Caco-2 (cell line): ENCODE measurements around the gene SLC25A52. TPM values are rescaled to one million over a fixed set of nuclear protein-coding genes. Genes with fewer than 3 reads are reported as not detected.

ENCODE experiments used
- BruUV-seq: library from RNA; stranded (reverse); fragments of 400-500 nt; replicated peaks from 2 replicates; lab custom pipeline; 2021; lab: Mats Ljungman, UMichigan
- CTCF ChIA-PET: fragments of 300-600 bp; sonication (Branson Sonifier 250); formaldehyde crosslinking; loops from one replicate; lab custom pipeline; 2022; ENCODE audit warnings: antibody characterized with exemption; lab: Charles Lee
- POLR2A ChIA-PET: fragments of 300-600 bp; sonication (Branson Sonifier 250); formaldehyde crosslinking; loops from one replicate; lab custom pipeline; 2022; ENCODE audit warnings: antibody characterized with exemption; lab: Charles Lee
- DNase-seq, 2 experiments: peaks; one replicate each; pipeline versions ENCODE4 v3.0.0 to v3.0.0-alpha.2; 2020 to 2022
- H3K27me3 ChIP-seq: replicated peaks from 2 replicates; pipeline ENCODE4 v1.6.0; 2011; ENCODE audit warnings: low read length; ENCODE audit not compliant: control insufficient read depth, insufficient read depth
- H3K36me3 ChIP-seq: 2 replicates; pipeline ENCODE4 v1.5.1; 2011; ENCODE audit warnings: low read length; ENCODE audit not compliant: control insufficient read depth, insufficient read depth
- H3K4me1 ChIP-seq: fragments of 250-450 bp; sonication (Bioruptor Pico); 2 replicates; pipeline ENCODE4 v1.5.1; 2020; ENCODE audit warnings: mild to moderate bottlenecking
- H3K4me3 ChIP-seq: 2 replicates; pipeline ENCODE4 v1.5.1; 2011; ENCODE audit warnings: low read depth, mild to moderate bottlenecking, control low read depth, low read length
- H3K9me3 ChIP-seq: fragments of 250-450 bp; sonication (Bioruptor Pico); 2 replicates; pipeline ENCODE4 v1.5.1; 2020; ENCODE audit warnings: mild to moderate bottlenecking, moderate library complexity
- H3K27ac Mint-ChIP-seq: one replicate; pipeline ENCODE4 v1.8.0; 2022; ENCODE audit warnings: mixed read lengths; ENCODE audit not compliant: unreplicated experiment
- H3K27me3 Mint-ChIP-seq: one replicate; pipeline ENCODE4 v1.8.0; 2022; ENCODE audit warnings: mixed read lengths; ENCODE audit not compliant: insufficient read depth, unreplicated experiment
- H3K36me3 Mint-ChIP-seq: one replicate; pipeline ENCODE4 v1.8.0; 2022; ENCODE audit warnings: mild to moderate bottlenecking, mixed read lengths; ENCODE audit not compliant: insufficient read depth, unreplicated experiment
- H3K4me1 Mint-ChIP-seq: one replicate; pipeline ENCODE4 v1.8.0; 2022; ENCODE audit warnings: low read depth, mixed read lengths; ENCODE audit not compliant: unreplicated experiment
- H3K4me3 Mint-ChIP-seq: one replicate; pipeline ENCODE4 v1.8.0; 2022; ENCODE audit warnings: mild to moderate bottlenecking, moderate library complexity, mixed read lengths; ENCODE audit not compliant: unreplicated experiment
- H3K9me3 Mint-ChIP-seq: one replicate; pipeline ENCODE4 v1.8.0; 2022; ENCODE audit warnings: mixed read lengths; ENCODE audit not compliant: unreplicated experiment
- CTCF ChIP-seq, 2 experiments: fragments of 200-600 bp in 1 of 2; IDR thresholded peaks; 1 replicate in 1 of 2; 2 replicates in 1 of 2; pipeline versions ENCODE4 v1.5.1 to v1.8.0; 2011 to 2022; ENCODE audit warnings: antibody characterized with exemption in 1 of 2, control low read depth in 1 of 2, inconsistent platforms in 1 of 2, low read depth in 1 of 2, low read length in 1 of 2, mild to moderate bottlenecking in 1 of 2, moderate library complexity in 1 of 2; ENCODE audit not compliant: insufficient read depth in 1 of 2, severe bottlenecking in 1 of 2, unreplicated experiment in 1 of 2
- intact Hi-C: fragments of 100-400 bp; cut with micrococcal nuclease; formaldehyde crosslinking; loops from one replicate; pipeline ENCODE4 v1.10.0; 2022; ENCODE audit not compliant: unreplicated experiment
- total RNA-seq: library from RNA; stranded (reverse); gene quantifications from 2 replicates; pipeline ENCODE4 v1.2.3, GENCODE V29; 2022

SLC25A52 gene
- total RNA-seq, 1 experiment from 2014 or later, result not detected

DNA sequence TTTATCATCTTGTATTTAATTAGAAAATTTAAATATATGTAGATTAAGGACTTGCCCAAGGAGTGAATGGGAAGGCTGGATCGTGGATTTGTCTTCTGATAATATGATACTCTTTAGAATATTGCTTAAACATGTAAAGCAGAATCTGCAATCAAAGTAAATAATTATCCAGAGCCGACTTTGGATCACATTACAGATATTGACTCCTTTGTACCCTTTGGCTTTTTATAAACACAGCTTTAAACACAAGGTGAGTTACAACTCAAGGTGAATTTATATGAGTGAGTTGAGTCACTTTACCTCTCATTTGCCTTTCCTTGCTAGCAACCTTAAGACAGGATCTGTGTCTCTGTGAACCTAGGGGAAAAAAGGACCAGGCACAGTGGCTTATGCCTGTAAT is 37.7 kb upstream of the SLC25A52 start:
- no peaks in the 10 kb centered on the region for H3K9me3 ChIP-seq
- intact Hi-C loops, result no loop called here
- Mint-ChIP-seq H3K27ac (no peak overlapping the region), H3K36me3 (no peaks in the 10 kb centered on the region), H3K4me1 (no peaks in the 10 kb centered on the region), H3K4me3 (no peak overlapping the region), H3K27me3 (no peaks in the 10 kb centered on the region), H3K9me3 (no peaks in the 10 kb centered on the region)
- ChIA-PET POLR2A (no interaction called here), CTCF (no interaction called here)
- H3K4me1 ChIP-seq, result no peaks in the 10 kb centered on the region
- TF ChIP-seq CTCF (IDR thresholded peaks at IDR 0.05; ENCODE audit: insufficient read depth in 1 of 2, low read depth in 1 of 2, low read length in 1 of 2, severe bottlenecking in 1 of 2, unreplicated experiment in 1 of 2), result no peak
- H3K27me3 ChIP-seq, result no peaks in the 10 kb centered on the region
- no peaks in the 10 kb centered on the region for H3K36me3 ChIP-seq
- no peak for DNase-seq
- BruUV-seq, result no TSS peak
- no peak overlapping the region for H3K4me3 ChIP-seq

GRCh38 chr18:31795747-31796146 is 35.1 kb upstream of the SLC25A52 start:
- POLR2A ChIA-PET, result no interaction called here
- no peaks in the 10 kb centered on the region for H3K36me3 ChIP-seq
- no peaks in the 10 kb centered on the region for H3K4me1 ChIP-seq
- H3K27ac Mint-ChIP-seq, result no peak overlapping the region
- peaks cover 8% of the 10 kb centered on the region for H3K4me1 Mint-ChIP-seq
- H3K4me3 Mint-ChIP-seq, result no peak overlapping the region
- no TSS peak for BruUV-seq
- CTCF ChIA-PET, result no interaction called here
- intact Hi-C loops, result no loop called here
- DNase-seq, result no peak
- no peaks in the 10 kb centered on the region for H3K27me3 ChIP-seq
- no peaks in the 10 kb centered on the region for H3K9me3 Mint-ChIP-seq
- H3K4me3 ChIP-seq, result no peak overlapping the region
- no peaks in the 10 kb centered on the region for H3K27me3 Mint-ChIP-seq
- no peak for TF ChIP-seq CTCF (IDR thresholded peaks at IDR 0.05; ENCODE audit: insufficient read depth in 1 of 2, low read depth in 1 of 2, low read length in 1 of 2, severe bottlenecking in 1 of 2, unreplicated experiment in 1 of 2)
- no peaks in the 10 kb centered on the region for H3K36me3 Mint-ChIP-seq
- H3K9me3 ChIP-seq, result no peaks in the 10 kb centered on the region

- H3K27me3 Mint-ChIP-seq, result no peaks in the 10 kb centered on the region
- peaks cover 8% of the 10 kb centered on the region for H3K4me1 Mint-ChIP-seq
- H3K36me3 Mint-ChIP-seq, result no peaks in the 10 kb centered on the region
- Histone ChIP-seq H3K36me3 (no peaks in the 10 kb centered on the region), H3K27me3 (no peaks in the 10 kb centered on the region), H3K4me3 (no peak overlapping the region), H3K4me1 (no peaks in the 10 kb centered on the region), H3K9me3 (no peaks in the 10 kb centered on the region)
- TF ChIP-seq CTCF (IDR thresholded peaks at IDR 0.05; ENCODE audit: insufficient read depth in 1 of 2, low read depth in 1 of 2, low read length in 1 of 2, severe bottlenecking in 1 of 2, unreplicated experiment in 1 of 2), result no peak
- intact Hi-C loops, result no loop called here
- POLR2A ChIA-PET, result no interaction called here
- H3K4me3 Mint-ChIP-seq, result no peak overlapping the region
- H3K9me3 Mint-ChIP-seq, result no peaks in the 10 kb centered on the region
- BruUV-seq, result no TSS peak
- DNase-seq, result no peak
- CTCF ChIA-PET, result no interaction called here
- H3K27ac Mint-ChIP-seq, result no peak overlapping the region
These were observed 32.9 kb upstream of the SLC25A52 start for GRCh38 chr18:31793531-31793930.
